Measurements from ENCODE around the gene LRRC41.
"Not testable (repeated sequence)": the region's sequence is repeated elsewhere in the genome, so short reads cannot be mapped to it uniquely, and the experiment has no call there.

GRCh38 chr1:46238865-46239264 lies 64.6 kb downstream of the LRRC41 start:
- TF ChIP-seq EZH2 (IDR thresholded peaks at IDR 0.05); POLR2AphosphoS5 (IDR thresholded peaks at IDR 0.05; ENCODE audit: borderline replicate concordance, low read depth, low read length); FOXP2 (optimal IDR thresholded peaks at IDR 0.05; ENCODE audit: control extremely low read depth, extremely low read length, insufficient read depth): not testable (repeated sequence)
